H1 (cell line): ENCODE data around the gene SLC35B1. TPM values are rescaled to one million over a fixed set of nuclear protein-coding genes. Genes with fewer than 3 reads are reported as not detected.

Experiments
- BACH1 ChIP-seq: IDR thresholded peaks from 2 replicates; pipeline ENCODE4 v1.6.1; 2012; ENCODE audit warnings: low read length, improper control_type of control experiment
- CHD2 ChIP-seq: IDR thresholded peaks from 2 replicates; pipeline ENCODE4 v1.6.1; 2012; ENCODE audit warnings: low read length, improper control_type of control experiment
- E2F6 ChIP-seq: IDR thresholded peaks from 2 replicates; pipeline ENCODE4 v1.6.1; 2012; ENCODE audit warnings: inconsistent platforms
- HDAC6 ChIP-seq: IDR thresholded peaks from one replicate; pipeline ENCODE4 v1.7.1; 2012; ENCODE audit warnings: low read depth, mild to moderate bottlenecking, inconsistent platforms, low read length, moderate library complexity
- SP2 ChIP-seq: IDR thresholded peaks from 2 replicates; pipeline ENCODE4 v1.6.1; 2012; ENCODE audit warnings: mild to moderate bottlenecking, low read length, inconsistent platforms
- SP4 ChIP-seq: IDR thresholded peaks from 2 replicates; pipeline ENCODE4 v1.6.1; 2012; ENCODE audit warnings: low read length, inconsistent platforms
- SRF ChIP-seq: IDR thresholded peaks from 2 replicates; pipeline ENCODE4 v1.6.1; 2011; ENCODE audit warnings: mild to moderate bottlenecking, low read depth, low read length, moderate library complexity
- polyA plus RNA-seq, 7 experiments: library from polyadenylated mRNA; depleted of rRNA in 3 of 7; stranded (reverse) in 5 of 7; unstranded in 2 of 7; fragments of >200 nt in 5 of 7; fragments of 200-250 nt in 2 of 7; gene quantifications; 1 replicate in 5 of 7; 2 replicates in 1 of 7; 4 replicates in 1 of 7; pipeline versions ENCODE4 v1.2.1 to v1.2.3, GENCODE V29; 2011 to 2013; ENCODE audit warnings: missing spikeins in 2 of 7, mixed read lengths in 2 of 7
- total RNA-seq: library from RNA; stranded (reverse); fragmentation: NEBNext Ultra II Directional; extraction: Animal tissue kit (Norgen Biotek cat#: 25700); gene quantifications from 2 replicates; pipeline ENCODE4 v1.2.1, GENCODE V29; 2021

Gene SLC35B1
- total and polyA plus RNA-seq, 2 of the 8 experiments (the other 6 are each of a cell fraction or from before 2014, with no cell fraction given): 56.5 to 87.7 TPM

DNA sequence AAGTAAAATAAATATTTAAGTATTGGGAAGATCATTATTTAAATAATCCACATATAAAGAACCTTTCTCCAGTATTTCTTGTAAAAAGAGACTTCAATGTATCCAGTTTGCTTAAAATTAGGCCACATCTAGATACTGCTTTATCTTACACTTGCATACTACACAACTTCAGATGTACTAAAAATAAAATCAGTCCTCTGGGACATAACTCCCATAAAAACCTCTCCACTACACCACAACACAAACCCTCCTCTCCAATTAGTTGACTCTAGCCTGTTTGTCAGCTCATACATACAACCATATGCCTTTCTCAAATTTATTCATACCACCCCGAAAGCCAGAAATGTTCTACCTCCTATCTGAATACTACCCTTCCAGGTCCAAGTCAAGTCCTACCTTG is 51.5 kb downstream of the SLC35B1 start (continued):
- no peak for TF ChIP-seq HDAC6
- TF ChIP-seq SRF: no peak
- TF ChIP-seq SP4: no peak
- no peak for TF ChIP-seq BACH1
- TF ChIP-seq E2F6: no peak
- no peak for TF ChIP-seq CHD2
- TF ChIP-seq SP2: no peak

Other genes with a start within 250 kb of the SLC35B1 start
- 8.1 TPM in 2 replicates for gene NGFR, start 212.7 kb downstream of the SLC35B1 start, total RNA-seq
- 10.3 and 19.4 TPM in 2 replicates for gene NGFR, start 212.7 kb downstream of the SLC35B1 start, polyA plus RNA-seq (2011; rRNA removed)
- gene NXPH3, start 132.1 kb downstream of the SLC35B1 start, total RNA-seq: 3.3 and 3.7 TPM in 2 replicates
- 2.5 and 3.1 TPM in 2 replicates for gene NXPH3, start 132.1 kb downstream of the SLC35B1 start, polyA plus RNA-seq (2011; rRNA removed)
- 24.8 and 25.6 TPM in 2 replicates for gene SPOP, start 29.9 kb downstream of the SLC35B1 start, total RNA-seq
- 13.3 and 15.5 TPM in 2 replicates for gene SPOP, start 29.9 kb downstream of the SLC35B1 start, polyA plus RNA-seq (2011; rRNA removed)
- 25.3 and 28.4 TPM in 2 replicates for gene FAM117A, start 56.2 kb upstream of the SLC35B1 start, total RNA-seq
- gene FAM117A, start 56.2 kb upstream of the SLC35B1 start, polyA plus RNA-seq (2011; rRNA removed): 45.7 and 52.3 TPM in 2 replicates
- 138 and 139 TPM in 2 replicates for gene KAT7, start 80.7 kb upstream of the SLC35B1 start, total RNA-seq
- 56.2 and 90.9 TPM in 2 replicates for gene KAT7, start 80.7 kb upstream of the SLC35B1 start, polyA plus RNA-seq (2011; rRNA removed)
- gene TAC4, start 140.1 kb upstream of the SLC35B1 start, total RNA-seq: not detected in 2 replicates
- gene TAC4, start 140.1 kb upstream of the SLC35B1 start, polyA plus RNA-seq (2011; rRNA removed): 0.15 and 0.22 TPM in 2 replicates